H1 (cell line): Measurements from ENCODE around the gene SLX4IP. TPM values are rescaled to one million over a fixed set of nuclear protein-coding genes. Genes with fewer than 3 reads are reported as not detected.

Experiments
- CHD7 ChIP-seq: fragments of 300-600 bp; sonication (generic); IDR thresholded peaks from 2 replicates; pipeline ENCODE4 v1.7.1; 2012; ENCODE audit warnings: low read length, moderate library complexity, mild to moderate bottlenecking, inconsistent platforms; ENCODE audit not compliant: insufficient replicate concordance
- HDAC2 ChIP-seq, 2 experiments: fragments of 300-600 bp in 1 of 2; sonication (generic) in 1 of 2; IDR thresholded peaks; 2 replicates each; pipeline ENCODE4 v1.6.1; 2011 to 2012; ENCODE audit warnings: low read depth in 2 of 2, low read length in 2 of 2, mild to moderate bottlenecking in 2 of 2, moderate library complexity in 2 of 2, borderline replicate concordance in 1 of 2, inconsistent platforms in 1 of 2
- polyA plus RNA-seq, 7 experiments: library from polyadenylated mRNA; depleted of rRNA in 3 of 7; stranded (reverse) in 5 of 7; unstranded in 2 of 7; fragments of >200 nt in 5 of 7; fragments of 200-250 nt in 2 of 7; gene quantifications; 1 replicate in 5 of 7; 2 replicates in 1 of 7; 4 replicates in 1 of 7; pipeline versions ENCODE4 v1.2.1 to v1.2.3, GENCODE V29; 2011 to 2013; ENCODE audit warnings: missing spikeins in 2 of 7, mixed read lengths in 2 of 7
- total RNA-seq: library from RNA; stranded (reverse); fragmentation: NEBNext Ultra II Directional; extraction: Animal tissue kit (Norgen Biotek cat#: 25700); gene quantifications from 2 replicates; pipeline ENCODE4 v1.2.1, GENCODE V29; 2021

Gene SLX4IP
- total and polyA plus RNA-seq, 2 of the 8 experiments (the other 6 are each of a cell fraction or from before 2014, with no cell fraction given) = 2.4 to 8.7 TPM

DNA sequence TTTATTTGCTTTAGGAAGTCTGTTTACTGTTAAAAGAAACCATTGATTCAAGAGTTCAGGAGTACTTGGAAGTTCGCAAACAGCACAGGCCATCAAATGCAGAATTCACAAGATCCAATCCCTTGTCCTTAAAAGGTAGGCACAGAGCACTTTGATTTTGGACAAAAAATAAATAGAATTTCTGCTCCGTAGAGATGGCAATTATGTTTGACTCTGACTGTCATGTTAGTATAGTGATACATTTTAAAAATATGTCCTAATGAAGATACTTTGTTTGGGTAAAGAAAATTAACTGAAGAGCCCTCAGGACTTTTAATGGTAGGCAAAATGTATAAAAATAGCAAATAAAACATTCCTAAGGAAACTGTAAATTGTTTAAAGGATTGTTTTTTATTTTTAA is 125.6 kb downstream of the SLX4IP start (continued):
- TF ChIP-seq CHD7 = no peak
- TF ChIP-seq HDAC2 (IDR thresholded peaks at IDR 0.05; ENCODE audit: borderline replicate concordance in 1 of 2, low read depth in 2 of 2, low read length in 2 of 2) = no peak
